Testis (tissue), 2 donors: ENCODE results near the gene NFATC1.

Experiments
- CTCF ChIP-seq, 3 experiments: fragments of 450-650 bp in 2 of 3; fragments of 200-600 bp in 1 of 3; sonication (generic) in 1 of 3; IDR thresholded peaks; one replicate each; pipeline ENCODE4 v1.5.1; 2016 to 2019; ENCODE audit warnings: antibody characterized with exemption in 3 of 3, mild to moderate bottlenecking in 2 of 3, moderate library complexity in 1 of 3
- POLR2A ChIP-seq: fragments of 450-650 bp; IDR thresholded peaks from one replicate; pipeline ENCODE4 v1.6.1; 2017; ENCODE audit warnings: antibody characterized with exemption, mild to moderate bottlenecking, moderate library complexity

- TF ChIP-seq CTCF (IDR thresholded peaks at IDR 0.05) (no peak), POLR2A (no peak)
Measured at GRCh38 chr18:79455261-79455660, 59.5 kb downstream of the NFATC1 start.
